Posterior cingulate gyrus (tissue), 11 donors: ENCODE measurements around the gene PROCA1.
A peak's percentile ranks its signal among the peaks of the same experiment; 100 is the strongest.

ENCODE experiments used
- DNase-seq, 10 donors: peaks; one replicate each; pipeline versions ENCODE4 v3.0.0 to v3.0.0-alpha.2; 2020 to 2021; ENCODE audit warnings: mixed read lengths in 3 of 10
- intact Hi-C: fragments of 100-400 bp; cut with DNase I; formaldehyde crosslinking; loops from one replicate; pipeline ENCODE4 v1.15.1; 2023

Gene PROCA1, protein sequence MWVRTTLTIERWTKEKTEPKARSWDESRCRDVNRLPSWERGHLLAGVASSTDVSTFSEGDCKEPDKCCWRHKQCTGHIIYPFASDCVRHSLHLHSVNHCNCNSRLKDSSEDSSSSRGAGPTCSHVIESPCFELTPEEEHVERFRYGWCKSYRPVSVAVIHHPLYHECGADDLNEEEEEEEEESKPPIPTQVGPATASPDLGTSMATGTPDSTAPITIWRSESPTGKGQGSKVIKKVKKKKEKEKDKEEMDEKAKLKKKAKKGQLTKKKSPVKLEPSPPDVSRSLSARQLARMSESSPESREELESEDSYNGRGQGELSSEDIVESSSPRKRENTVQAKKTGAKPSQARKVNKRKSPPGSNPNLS

GRCh38 chr17:28711723-28712031 is at the start of gene PROCA1:
Gene PROCA1 (minus strand): TSS chr17:28711888. CDS start chr17:28711660, 228 bp downstream.
- intact Hi-C loops: loop anchor here (10.0 kb wide), 1 partner anchor 67 kb away; the partner anchor contains the start of gene BLTP2
- no peak for DNase-seq

DNA sequence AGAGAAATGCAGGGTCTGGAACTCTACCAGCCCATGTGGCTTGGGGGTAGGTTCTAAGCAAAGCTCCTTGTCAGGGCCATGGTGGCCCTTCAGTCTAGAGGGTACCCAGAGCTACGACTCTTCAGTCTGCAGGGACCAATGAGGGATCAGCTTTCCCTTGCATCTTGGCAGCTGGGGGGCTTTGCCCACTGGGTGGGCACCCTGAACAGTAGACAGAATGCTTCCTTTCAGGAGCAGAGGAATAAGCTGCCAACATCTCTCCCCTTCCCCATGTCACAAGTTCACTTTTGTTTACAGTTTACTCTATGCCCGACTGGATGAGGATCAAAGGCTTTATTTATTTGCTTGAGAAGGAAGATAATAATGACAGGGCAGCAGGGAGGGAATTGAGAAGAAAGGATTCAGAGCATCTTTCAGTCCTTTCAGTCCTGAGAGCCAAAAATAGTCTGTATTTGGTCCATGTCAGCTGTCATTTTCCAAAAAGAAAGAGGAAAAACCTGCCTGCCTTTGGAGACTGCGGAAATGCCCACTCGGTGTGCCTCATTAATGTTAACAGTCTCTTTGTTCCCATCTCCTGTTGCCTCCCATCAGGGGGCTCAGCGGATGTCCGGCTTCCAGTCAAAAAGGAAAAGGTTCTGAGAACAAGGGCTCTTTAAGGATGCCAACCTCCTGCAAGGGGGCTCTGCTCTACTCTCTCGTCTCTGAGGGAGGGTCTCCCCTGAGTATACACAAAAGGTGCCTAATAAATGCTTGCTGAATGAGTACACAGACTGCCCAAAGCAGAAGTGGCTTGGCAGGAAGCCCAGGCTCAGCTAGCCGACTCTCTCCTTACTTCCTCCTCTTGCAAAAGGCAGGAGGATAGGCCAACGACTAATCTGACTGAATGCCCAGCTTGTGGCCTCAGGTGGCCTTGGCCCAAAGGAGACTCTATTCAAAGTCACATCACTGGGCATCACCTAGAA is 49.2 kb upstream of the PROCA1 start:
- intact Hi-C loops: loop anchor here (5.0 kb wide), 3 partner anchors 46 to 141 kb away; partner anchors contain the start of genes DHRS13 and FAM222B
- peak in 5 of 10 donors; percentile 35 to 91 (median 46) for DNase-seq

- peak in 1 of 10 donors; percentile 62 for DNase-seq
- intact Hi-C loops: no loop called here
Measured at GRCh38 chr17:28759256-28759865, 47.7 kb upstream of the PROCA1 start.

- peak in 1 of 10 donors; percentile 80 for DNase-seq
- intact Hi-C loops: no loop called here
Measured at GRCh38 chr17:28758411-28759121, 46.9 kb upstream of the PROCA1 start.

GRCh38 chr17:28756049-28756804 is 44.5 kb upstream of the PROCA1 start:
- DNase-seq: peak in 1 of 10 donors; percentile 45
- intact Hi-C loops: no loop called here

DNA sequence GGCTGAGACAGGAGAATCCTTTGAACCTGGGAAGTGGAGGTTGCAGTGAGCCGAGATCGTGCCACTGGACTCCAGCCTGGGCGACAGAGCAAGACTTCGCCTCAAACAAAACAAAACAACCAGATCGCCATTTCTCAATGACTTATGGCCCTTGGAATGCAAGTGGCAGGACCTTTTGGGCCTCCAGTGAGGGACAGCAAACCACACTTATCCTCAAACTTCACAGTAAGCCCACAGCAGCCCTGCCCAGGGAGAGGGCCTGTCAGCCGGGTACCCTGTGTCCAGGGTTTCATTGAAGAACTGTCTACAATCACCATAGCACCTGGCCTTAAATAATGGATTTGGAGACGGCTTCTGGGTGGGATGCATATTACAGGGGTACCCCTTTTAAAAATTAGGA is 43.8 kb upstream of the PROCA1 start:
- DNase-seq: no peak
- intact Hi-C loops: no loop called here

GRCh38 chr17:28751600-28752366 is 40.1 kb upstream of the PROCA1 start:
- intact Hi-C loops: no loop called here
- DNase-seq: peak in 1 of 10 donors; percentile 16

DNA sequence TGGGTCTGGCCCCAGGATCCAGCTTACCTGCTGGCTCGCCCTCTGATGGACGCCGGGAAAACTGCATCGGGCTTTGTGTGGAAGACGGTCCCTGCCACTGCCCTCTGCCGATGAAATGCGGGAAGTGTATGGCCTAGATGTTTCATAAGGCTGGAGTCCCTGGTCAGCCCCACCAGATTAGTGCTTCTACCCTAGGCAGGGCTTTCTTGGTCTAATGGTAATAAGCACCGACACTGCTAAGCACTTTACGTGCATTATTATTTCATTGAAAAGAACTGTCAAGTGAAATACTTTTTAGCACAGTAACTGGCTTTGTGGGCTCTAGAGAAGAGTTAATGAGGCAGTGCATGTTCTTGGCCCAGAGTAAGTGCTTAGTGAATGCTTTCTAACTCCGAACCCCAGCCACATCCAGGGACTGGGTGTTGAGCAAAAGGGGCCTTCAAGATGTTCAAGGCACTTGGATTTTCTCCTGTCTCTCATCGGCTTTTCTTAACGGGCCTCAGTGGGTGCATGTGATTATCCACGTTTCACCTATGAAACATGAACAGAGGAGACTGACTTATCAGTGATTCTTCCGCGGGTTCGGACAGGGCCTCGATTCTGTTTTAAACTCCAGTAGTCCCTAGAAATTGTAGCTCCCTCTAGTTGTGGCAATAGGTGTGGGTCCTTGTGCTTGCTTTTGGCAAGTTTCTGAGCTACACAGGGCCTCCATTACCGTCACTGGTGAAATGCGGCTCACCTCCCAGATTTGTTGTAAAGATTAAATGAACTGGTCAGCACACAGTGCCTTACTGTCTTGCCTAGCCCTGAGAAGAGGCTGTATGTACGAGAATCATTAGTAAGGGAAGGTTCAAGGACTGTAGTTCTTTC is 38.7 kb upstream of the PROCA1 start:
- peak; percentile 89 to 99 (median 94) for DNase-seq
- intact Hi-C loops: loop anchor here (1.0 kb wide), 1 partner anchor 23 kb away; no protein-coding TSS in a partner anchor

GRCh38 chr17:28749516-28750177 is 38.0 kb upstream of the PROCA1 start:
- intact Hi-C loops: loop anchor here (1.0 kb wide), 1 partner anchor 22 kb away; no protein-coding TSS in a partner anchor
- peak in 1 of 10 donors; percentile 55 for DNase-seq

DNA sequence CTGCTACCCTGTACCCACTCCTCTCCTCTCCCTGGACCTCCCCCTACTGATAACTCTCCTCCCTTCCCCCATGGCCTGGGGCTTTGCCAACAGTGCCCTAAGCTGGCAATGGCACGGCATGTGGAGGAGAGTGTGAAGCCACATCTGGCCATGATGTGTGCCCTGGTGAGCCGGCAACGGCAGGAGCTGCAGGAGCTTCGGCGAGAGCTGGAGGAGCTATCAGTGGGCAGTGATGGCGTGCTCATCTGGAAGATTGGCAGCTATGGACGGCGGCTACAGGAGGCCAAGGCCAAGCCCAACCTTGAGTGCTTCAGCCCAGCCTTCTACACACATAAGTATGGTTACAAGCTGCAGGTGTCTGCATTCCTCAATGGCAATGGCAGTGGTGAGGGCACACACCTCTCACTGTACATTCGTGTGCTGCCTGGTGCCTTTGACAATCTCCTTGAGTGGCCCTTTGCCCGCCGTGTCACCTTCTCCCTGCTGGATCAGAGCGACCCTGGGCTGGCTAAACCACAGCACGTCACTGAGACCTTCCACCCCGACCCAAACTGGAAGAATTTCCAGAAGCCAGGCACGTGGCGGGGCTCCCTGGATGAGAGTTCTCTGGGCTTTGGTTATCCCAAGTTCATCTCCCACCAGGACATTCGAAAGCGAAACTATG is 37.3 kb upstream of the PROCA1 start:
- peak in 1 of 10 donors; percentile 85 for DNase-seq
- intact Hi-C loops: no loop called here

- DNase-seq: peak in 1 of 10 donors; percentile 81
- intact Hi-C loops: no loop called here
Measured at GRCh38 chr17:28747801-28748750, 36.4 kb upstream of the PROCA1 start.

DNA sequence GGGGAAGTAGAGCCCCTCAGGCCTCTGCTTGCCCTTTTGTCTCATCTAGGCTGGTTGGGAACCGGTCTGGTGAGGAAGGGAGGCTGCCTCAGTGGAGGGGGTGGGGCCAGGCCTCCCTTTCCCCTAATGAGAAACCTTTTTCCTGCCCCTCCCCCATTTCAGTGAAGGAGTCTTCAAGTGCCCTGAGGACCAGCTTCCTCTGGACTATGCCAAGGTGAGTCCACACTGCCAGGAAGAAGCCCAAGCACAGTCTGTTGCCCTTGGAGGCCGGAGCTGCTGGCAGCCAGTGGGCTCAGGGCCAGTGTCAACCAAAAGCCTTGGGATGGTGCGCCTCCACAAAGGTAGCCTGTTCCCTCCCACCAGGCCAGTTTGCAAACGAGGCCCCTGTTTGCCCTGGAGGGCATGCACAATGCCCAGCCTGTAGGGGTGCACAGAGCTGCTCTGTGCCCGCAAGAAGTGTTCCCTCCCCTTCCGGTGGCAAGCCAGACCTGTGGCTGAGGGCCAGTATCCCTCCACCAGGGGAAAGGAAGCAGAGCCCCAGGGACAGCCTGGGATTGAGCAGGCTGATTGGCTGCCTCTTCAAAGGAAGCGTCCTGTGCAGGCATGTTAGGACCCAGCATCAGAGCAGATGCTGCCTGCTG is 35.5 kb upstream of the PROCA1 start:
- intact Hi-C loops: no loop called here
- peak in 8 of 10 donors; percentile 48 to 96 (median 72) for DNase-seq

DNA sequence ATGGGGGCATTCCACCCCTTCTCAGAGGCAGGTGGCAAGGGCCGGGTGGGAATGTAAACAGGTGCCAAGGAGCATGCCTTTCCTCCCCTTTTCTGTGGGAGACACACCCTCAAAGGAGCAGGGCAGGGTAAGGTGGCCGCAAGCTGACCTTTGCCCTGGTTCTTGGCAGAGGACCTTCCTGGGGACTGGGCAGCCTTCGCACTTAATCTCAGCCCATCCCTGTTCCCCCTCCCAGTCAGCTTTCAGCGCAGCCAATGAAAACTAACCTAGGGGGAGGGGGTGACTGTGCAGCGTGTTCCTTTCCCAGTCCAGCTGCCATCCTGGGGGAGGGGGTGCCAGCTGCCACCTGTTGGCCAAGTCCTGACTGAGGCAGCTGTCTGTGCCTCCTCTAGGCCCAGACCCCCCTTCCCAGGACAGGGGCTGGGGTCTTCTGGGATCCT is 34.9 kb upstream of the PROCA1 start:
- intact Hi-C loops: no loop called here
- peak in 7 of 10 donors; percentile 55 to 95 (median 70) for DNase-seq

DNA sequence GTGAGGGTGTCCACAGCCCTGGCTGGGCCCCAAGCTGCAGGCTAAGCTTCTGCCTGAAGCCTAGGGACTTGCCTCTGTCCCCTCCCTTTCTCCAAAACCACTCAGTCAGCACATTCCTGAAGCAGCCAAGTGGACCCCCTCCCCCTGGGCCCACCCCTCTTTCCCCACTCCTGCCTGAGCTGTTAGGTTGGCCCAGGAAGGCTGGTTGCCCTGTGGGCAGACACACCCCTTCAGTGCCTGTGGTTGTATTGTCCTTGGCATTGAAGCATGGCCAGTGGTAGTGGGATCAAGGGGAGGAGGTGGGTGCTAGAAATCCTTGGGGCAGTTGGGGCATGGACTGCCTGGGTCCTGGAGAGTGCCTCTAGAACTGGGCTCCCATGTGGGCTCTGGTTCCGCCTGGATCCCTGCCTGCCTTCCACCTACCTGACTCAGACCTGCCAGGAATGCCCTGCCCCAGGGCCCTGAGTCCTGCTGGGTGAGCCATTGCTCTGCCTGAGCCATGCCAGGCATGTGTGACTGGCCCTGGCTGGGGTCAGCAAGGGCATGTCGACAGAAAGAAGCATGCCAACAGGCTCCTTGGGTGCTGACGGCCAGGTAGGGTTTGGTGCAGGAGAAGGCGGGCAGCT is 34.2 kb upstream of the PROCA1 start:
- peak in 1 of 10 donors; percentile 77 for DNase-seq
- intact Hi-C loops: no loop called here
